HG02970 (cell line): ENCODE results near the gene TNFRSF1B.

Experiments used
- ATAC-seq: cut with Tn5 transposase; IDR thresholded peaks from one replicate; pipeline ENCODE4 v1.9.1; 2021; ENCODE audit warnings: mild to moderate bottlenecking, moderate library complexity, moderate number of reproducible peaks; ENCODE audit not compliant: unreplicated experiment, low FRiP score

The TNFRSF1B gene

DNA sequence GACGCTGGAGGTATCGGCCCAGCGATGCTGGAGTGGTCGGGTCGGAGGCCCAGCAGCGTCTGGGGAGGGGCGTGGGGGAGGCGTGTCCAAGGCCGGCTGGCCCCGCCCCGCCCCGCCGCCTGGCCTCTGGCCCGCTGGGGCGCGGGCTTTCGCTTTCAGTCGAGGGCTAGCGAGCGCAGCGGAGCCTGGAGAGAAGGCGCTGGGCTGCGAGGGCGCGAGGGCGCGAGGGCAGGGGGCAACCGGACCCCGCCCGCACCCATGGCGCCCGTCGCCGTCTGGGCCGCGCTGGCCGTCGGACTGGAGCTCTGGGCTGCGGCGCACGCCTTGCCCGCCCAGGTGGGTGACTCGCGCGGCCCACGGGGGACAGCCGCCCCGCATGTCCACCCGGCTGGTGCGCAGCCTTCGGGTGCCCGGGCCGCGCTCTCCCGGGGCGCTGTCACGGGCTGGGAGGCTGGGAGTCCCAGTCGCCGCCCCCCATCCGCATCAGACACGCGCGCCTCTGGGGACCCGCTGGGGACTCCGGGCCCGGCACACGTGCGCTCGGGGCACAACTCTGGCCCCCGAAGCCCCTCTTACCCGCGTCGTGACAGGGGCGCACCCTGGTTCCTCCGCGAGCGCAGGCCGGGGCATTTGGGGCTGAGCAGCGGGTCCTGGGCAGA lies at the start of gene TNFRSF1B:
TNFRSF1B (plus strand) TSS at position 158 of the 659 bp plus-strand sequence; CDS start at position 259, 101 bp downstream.
- ATAC-seq: peak; percentile 42

DNA sequence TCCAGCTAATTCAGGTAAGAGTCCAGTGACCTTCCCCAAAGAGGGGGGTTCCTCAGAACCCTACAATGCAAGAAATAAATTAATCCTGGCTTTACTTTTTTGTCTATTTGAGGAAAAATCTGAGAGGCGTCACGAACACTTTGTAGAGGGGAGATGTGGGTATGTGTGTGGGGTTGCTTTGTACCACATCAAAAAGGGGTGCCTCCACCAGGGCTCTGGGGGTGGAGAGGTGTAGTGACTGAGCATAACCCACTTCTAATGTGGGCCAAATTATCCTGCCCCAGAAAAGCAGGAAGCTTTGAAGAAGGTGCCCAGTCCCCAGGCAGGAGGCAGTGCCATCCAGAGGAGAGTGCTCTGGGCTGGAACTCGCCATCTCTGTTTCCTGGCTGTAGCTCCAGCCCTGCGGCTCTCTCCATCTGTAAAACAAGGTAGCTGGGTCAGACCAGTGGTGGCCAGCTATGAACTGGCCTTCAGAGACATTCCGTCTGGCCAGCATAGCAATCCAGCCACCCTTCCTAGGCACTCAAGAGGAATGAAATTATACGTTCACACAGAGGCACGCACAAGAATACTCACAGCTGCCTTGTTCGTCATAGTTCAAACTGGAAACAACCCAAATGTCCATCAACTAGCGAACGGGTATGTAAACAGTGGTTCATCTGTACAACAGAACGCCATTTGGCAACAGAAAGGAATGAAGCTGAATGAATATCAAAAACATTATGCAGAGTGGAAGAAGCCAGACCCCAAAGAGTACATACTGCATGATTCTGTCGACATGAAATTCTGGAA lies 45.4 kb upstream of the TNFRSF1B start:
- no peak for ATAC-seq

DNA sequence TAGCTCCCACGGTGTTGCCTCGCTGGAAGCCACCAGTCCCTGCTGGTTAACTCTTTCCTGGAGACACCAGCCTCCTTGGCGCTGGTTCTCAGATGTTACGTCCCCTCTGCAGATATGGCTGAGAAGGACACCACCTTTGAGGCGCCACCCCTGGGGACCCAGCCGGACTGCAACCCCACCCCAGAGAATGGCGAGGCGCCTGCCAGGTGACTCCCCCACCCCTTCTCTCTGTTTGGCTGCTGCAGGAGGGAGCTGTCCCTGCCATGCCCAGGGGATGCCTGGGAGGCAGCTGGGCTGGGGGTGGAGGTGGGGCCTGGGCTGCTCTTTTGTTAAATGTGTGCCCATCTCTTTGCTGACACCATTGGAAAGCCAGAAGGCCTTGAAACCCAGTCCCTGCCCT lies 43.6 kb upstream of the TNFRSF1B start:
- ATAC-seq: no peak

DNA sequence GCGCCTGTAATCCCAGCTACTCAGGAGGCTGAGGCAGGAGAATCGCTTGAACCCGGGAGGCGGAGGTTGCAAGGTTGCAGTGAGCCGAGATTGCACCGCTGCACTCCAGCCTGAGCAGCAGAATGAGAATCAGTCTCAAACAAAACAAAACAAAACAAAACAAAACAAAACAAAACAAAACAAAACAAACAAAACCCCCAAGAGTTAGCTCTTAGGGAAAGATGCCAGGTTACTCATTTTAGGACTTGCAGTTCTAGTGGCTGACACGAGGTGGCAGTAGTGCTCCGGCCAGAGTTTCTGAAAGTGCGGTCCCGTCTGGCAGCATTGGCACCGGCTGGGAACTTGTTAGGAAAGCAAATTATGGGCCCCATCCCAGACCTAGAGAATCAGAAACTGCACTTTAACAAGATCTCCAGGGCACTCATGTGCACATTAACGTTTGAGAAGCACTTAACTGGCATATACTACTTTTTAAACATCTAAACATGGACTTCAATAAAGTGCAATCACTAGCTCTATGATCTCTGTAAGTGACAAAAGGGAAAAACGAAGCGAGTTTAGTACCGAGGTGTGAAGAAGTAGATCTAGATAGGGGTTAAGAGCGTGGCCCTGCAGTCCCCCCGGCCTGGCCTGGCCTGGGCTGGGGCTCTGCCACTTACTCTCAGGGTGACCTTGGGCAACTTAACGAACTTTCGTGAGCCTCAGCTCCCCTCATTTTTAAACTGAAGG lies 41.9 kb upstream of the TNFRSF1B start:
- ATAC-seq: no peak

DNA sequence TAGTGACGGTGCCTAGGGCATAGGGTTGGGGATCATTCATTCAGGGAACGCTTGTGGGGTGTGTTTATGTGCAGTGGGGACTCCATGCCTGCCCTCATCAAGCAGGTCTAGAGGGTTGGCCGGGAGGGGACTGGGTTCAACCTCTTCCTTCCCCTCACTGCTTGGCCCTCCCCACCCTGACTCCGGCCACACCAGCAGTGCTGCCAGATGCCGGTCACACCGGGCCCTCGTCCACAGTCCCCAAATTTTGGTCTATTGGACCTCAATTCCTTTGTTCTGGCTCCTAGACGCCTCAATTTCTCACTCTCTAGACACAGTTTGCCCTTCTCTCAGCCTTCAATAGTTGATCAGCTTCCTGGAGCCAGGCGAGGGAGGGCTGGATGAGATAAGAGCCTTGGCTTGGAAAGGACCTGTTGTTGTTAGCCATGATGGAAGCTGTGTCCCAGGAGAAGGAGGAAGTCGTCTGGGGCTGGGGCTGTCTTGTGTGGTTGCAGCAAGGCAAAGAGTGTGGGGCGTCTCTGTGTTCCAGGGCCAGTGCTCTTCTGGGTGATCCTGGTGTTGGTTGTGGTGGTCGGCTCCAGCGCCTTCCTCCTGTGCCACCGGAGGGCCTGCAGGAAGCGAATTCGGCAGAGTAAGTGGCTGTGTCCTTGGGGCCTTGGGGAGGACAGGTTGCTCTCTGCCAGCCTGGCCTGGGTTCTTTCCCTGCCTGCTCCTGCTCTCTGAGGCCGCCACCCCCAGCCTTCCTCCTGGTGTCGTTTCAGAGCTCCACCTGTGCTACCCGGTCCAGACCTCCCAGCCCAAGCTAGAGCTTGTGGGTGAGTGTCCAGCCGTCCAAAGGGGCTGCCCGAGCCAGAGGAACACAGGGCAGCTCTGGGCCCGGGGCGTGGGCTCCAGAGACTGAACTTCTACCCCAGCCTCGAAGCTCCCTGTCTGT lies 41.1 kb upstream of the TNFRSF1B start:
- ATAC-seq: no peak

DNA sequence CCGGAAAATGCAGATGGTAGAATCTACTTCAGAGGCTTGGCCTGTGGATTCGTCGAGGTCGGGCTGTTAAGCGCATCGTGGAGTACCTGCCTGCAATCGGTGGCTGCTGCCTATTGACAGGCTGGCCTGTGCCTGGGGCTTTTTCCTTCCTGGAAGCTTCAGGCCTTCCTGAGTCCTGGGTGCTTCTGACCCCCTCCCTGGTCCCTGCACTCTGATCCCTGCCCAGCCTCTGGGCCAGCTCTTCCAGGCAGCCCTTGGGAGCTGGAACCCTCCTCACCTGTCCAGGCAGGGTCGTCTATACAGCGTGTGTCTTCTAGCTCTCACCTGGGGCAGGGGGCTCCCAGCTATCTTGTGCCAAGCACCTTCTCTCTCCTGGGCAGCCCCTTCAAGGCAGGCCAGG lies 40.0 kb upstream of the TNFRSF1B start:
- no peak for ATAC-seq

DNA sequence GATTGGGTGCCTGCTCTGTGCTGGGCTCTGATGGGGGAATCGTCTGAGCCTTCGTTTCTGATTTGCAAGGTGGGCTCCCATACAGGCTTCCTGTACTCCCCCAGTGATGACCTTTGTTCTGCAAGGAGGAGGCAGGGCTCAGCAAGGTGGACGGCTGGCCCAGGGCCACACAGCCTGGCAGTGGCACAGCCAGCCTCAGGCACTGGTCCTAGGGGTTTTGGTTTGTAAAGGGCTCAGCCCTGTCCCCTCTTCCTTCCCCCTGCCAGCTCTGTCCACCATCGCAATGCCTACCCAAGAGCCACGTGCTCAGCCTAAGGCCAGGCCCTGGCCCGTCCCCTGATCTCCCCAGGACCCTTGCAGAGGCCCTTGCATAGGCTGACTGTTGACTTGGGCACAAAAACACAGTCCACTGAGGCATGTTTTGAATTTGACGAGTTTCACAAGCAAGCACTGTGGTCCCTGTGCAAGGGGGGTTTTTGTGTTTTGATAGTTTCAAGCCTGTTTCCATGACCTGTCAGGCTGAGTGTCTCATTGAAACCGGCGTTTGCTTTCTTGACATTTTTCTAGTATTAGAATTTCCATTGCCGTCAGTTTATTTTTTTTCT lies 39.5 kb upstream of the TNFRSF1B start:
- no peak for ATAC-seq

DNA sequence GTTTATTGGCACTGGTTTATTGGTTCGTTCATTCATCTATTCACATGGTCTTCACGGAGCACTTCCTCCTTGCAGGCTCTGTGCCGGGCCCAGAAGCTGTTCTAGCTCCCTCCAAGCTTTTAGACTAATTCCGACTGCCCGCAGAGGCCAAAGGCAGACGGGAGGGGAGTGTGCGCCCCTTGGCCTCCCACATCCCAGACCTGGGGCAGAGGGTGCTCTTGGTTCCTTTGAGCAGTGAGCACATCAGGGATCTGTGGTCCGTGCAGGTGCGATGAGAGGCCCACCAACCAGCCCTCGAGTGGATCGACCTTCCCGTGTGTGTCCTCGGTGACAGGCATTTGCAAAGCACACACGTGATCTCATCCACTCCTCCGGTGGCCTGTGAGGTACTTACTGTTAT lies 38.7 kb upstream of the TNFRSF1B start:
- no peak for ATAC-seq

DNA sequence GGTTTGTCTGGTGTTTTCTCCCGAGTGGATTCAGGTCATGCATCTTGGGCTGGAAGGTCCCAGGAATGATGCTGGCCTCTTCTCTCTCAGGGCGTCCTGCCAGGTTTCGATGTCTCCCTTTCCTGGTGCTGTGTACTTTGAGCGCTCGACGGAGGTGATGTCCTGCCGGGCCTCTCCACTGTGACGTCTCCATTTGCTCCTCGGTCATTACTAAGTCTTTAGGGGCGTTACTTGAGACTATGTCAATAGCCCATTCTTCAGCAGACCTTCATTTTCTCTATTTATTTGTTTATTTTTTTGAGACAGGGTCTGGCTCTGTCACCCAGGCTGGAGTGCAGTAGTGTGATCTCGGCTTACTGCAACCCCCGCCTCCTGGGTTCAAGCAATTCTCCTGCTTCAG lies 37.2 kb upstream of the TNFRSF1B start:
- ATAC-seq: no peak

DNA sequence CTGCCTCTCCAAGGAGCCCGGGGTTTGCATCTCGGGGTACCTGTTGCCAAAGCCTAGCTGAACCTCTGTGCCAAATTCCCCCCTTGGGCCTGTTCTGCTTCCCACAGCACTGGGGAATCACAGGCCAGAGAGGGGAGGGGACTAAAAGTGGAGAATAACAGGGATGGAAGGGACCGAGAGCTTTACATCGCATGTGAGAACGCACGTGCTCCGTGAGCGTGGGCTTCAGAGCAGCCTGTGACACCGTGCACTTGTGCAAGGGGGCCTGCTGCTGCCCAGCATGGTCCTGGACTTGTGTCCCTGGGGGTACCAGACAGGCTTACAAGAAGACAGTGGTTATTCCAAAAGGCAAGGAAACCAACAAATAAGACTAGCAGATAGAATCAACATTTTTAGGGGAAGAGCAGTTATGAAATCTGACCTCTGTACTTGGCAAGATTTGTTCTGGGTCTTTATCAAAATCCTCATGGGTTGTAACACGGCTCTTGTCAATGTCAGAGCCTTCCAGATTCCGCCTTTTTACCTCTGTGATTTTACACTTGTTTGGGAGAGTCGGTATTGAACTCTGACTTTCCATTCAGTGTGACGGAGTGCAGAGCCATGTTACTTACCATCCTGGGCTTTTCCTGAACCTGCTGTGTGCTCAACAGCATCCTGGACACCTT lies 36.2 kb upstream of the TNFRSF1B start:
- no peak for ATAC-seq

DNA sequence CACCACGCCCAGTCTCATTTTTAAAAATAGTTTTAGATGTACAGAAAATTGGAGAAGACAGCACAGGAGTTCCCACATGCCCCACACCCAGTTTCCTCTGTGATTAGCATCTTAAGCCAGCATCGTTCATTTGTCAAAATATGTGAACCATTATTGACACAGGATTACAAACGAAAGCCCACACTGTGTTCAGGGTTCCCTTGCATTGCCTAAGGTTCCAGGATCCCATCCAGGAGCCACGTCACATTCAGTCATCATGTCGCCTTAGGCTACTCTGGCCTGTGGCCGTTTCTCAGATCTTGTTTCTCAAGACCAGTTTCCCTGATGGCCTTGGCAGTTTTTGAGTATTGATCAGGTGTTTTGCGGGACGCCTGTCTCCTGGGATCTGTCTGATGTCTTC lies 34.7 kb upstream of the TNFRSF1B start:
- ATAC-seq: no peak

DNA sequence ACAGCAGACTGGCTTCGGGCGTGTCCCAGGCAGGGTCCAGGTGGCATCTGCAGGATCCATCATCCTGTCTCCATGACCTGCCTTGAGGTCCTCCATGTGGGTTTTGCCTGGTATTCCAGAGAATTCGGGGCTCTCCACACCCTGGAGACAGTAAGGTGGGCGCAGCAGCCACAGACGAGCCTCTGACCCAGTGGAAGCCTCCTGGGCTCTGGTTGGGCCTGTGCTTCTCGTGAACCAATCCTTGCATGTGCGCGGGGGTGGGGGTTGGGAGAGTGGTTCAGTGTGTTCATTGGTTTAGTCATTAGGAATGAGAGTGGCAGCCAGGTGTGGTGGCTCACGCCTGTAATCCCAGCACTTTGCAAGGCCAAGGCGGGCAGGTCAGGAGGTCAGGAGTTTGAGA lies 32.1 kb upstream of the TNFRSF1B start:
- no peak for ATAC-seq

DNA sequence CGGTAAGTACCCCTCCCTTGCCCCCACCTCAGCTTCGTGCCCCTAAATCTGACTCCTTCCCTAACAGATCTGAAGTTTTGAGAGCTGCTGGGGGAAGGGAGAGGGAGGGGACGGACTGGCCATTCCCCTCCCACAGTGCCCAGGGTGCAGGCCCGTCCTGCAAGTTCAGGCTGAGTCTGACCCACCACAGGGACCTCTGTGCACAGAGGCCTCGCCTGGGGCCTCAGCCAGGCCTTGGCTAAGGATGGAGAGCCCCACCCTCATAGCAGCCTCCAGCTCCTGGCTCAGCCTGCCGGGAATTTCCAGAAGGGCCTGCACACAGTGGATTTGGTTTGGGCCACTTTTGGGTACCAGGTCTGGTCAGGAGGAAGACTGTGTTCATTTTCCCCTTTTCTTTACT lies 31.2 kb upstream of the TNFRSF1B start:
- no peak for ATAC-seq

DNA sequence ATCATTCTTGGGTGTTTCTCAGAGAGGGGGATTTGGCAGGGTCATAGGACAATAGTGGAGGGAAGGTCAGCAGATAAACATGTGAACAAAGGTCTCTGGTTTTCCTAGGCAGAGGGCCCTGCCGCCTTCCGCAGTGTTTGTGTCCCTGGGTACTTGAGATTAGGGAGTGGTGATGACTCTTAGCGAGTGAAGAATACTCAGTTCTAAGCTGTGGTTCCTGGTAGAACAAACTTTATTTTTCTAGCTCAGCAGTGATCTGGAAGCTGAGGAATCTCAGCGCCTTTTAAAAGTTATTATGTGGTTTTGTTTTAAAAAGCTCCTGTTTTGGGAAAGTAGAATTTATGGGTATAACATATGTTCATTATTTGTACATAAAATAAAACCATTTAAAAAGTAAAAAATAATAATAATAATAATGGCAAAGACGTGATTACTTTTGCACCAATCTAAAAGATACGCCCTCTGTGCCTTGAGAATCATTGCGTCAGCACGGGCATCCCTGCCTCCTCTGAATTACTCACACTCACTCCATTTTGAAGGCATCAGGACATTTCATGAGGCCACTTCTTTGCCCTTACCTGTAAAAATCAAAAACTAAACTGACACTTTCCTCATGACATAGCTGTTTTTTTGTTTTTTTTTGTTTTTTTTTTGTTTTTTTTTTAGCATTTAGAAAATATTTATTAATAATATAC lies 29.7 kb upstream of the TNFRSF1B start:
- no peak for ATAC-seq

DNA sequence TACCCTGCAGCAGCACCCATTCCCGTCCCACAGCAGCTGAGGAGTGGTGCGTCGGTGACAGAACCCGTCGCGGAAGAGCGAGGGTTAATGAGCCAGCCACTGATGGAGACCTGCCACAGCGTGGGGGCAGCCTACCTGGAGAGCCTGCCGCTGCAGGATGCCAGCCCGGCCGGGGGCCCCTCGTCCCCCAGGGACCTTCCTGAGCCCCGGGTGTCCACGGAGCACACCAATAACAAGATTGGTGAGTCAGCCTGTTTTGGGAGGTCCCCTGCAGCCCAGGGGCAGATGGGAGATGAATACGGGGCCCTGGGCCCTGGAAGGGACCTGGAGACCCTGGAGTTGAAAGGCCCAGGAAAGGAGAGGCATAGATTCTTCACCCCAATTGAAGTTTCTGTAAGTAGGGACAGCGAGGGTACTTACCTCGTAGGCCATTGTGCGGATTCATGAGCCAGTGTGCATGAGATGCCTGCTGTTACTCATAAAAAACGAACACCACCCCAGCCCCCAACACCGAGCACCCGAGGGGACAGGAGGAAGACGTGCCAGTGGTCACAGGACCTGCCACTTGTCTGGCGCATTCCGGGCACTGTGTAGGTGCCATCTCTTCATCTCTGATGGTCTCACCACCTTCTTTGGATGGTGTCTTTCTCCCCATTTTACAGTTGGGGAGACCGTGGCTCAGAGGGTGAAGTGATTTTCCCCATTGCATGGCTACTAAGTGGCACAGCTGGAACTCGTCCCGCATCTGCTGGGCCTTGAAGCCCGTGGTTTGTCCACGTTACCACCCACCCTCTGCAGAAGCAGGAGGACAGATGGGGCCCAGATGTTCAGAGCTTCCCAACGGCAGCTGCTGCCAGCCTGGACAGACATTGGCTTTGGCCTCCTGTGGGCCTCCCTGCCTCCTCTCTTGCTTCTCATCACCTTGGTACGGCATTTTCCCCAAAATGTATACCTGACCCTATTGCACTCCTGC lies 28.3 kb upstream of the TNFRSF1B start:
- ATAC-seq: no peak

DNA sequence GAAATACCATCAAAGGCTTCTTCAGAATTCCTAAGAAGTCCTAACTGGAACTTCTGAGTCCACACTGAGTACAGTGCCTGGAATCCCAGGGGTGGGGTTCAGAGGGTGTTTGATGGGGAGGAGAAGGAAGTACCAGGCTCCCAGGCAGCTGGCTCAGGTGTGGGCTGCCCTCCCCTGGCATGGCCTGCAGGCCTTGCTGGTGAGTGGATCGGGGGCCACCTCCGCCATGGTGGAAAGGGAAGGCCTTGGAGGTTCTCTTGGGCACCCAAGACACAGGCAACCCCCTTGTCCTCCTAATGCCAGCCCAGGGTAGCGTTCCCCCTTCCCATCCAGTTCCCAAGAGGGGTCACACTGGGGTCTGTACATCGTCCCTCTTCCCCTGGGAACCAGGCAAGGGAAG lies 26.8 kb upstream of the TNFRSF1B start:
- ATAC-seq: no peak

DNA sequence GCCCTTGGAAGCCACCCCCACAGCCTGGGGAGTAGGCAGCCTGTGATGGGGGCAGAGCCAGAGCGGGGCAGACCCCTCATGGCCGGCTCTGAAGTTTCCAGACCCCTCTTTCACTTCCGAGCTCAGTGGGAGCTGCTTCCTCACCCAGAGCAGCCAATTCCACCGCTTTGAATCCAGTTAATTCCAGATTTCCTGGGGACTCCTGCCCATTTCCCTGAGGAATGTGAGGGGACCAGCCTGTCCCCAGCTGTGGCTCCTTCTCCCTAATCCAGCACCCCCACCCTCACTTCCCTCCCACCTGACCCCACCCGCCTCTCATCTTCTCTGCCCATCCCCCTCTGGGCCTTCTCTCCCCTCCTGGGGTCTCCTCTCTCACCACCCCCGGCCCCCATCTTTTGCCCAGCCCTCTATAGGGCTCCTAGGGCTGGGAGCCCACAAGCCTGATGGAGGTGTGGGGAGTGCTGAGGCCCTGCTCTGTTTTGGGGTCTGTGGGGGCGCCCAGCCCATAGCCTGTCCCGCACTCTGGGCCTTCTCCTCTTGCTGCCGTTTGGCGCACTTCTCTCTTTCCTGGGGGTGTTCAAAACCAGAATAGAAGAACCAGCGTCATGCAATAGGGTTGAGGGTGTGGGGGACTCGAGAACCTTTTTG lies 26.2 kb upstream of the TNFRSF1B start:
- ATAC-seq: no peak
